ENCODE measurements around the gene NBL1.

- TF ChIP-seq CTCF (IDR thresholded peaks at IDR 0.05) (no peak), EZH2 (IDR thresholded peaks at IDR 0.05) (no peak)
These were observed 56.1 kb downstream of the NBL1 start for GRCh38 chr1:19700079-19700777.
